ENCODE results near the gene IRGC. TPM values are rescaled to one million over a fixed set of nuclear protein-coding genes. Genes with fewer than 3 reads are reported as not detected.

Gene IRGC
- polyA plus RNA-seq, 1 donor from 2014 or later = 0.51 TPM

DNA sequence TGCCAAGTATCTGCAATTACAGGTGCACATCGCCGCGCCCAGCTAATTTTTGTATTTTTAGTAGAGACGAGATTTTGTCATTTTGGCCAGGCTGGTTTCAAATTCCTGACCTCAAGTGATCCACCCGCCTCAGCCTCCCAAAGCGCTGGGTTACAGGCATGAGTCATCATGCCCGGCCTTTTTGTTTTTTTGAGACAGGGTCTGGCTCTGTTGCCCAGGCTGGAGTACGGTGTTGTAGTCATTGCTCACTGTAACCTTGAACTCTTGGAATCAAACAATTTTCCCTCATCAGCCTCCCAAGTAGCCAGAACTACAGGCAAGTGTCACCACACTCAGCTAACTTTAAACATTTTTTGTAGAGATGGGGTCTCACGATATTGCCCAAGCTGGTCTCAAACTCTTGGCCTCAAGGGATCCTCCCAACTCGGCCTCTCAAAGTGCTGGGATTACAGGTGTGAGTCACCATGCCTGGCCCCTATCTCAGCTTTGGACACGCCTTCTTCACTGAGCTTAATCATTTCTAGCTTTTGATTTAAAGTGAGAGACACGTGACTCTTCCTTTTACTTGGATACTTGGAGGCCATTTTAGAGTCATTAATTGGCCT, 4.0 kb upstream of the IRGC start:
- H3K79me2 ChIP-seq (replicated peaks; ENCODE audit: insufficient read depth, low read length) = no peaks in the 10 kb centered on the region
- H3K27me3 ChIP-seq (ENCODE audit: insufficient read depth, low read depth, low read length) = no peaks in the 10 kb centered on the region
- no peak overlapping the region for H3K4me3 ChIP-seq (ENCODE audit: low read length)
- H3K27ac ChIP-seq (ENCODE audit: low read length) = no peak overlapping the region
- TF ChIP-seq SMC3 (conservative IDR thresholded peaks at IDR 0.05; ENCODE audit: poor library complexity) = no peak
- no peak for TF ChIP-seq POLR2AphosphoS5 (IDR thresholded peaks at IDR 0.05)
- TF ChIP-seq EZH2 (IDR thresholded peaks at IDR 0.05; ENCODE audit: borderline replicate concordance, insufficient read depth, low read length, poor library complexity, severe bottlenecking) = no peak
- TF ChIP-seq, protein P1, sequence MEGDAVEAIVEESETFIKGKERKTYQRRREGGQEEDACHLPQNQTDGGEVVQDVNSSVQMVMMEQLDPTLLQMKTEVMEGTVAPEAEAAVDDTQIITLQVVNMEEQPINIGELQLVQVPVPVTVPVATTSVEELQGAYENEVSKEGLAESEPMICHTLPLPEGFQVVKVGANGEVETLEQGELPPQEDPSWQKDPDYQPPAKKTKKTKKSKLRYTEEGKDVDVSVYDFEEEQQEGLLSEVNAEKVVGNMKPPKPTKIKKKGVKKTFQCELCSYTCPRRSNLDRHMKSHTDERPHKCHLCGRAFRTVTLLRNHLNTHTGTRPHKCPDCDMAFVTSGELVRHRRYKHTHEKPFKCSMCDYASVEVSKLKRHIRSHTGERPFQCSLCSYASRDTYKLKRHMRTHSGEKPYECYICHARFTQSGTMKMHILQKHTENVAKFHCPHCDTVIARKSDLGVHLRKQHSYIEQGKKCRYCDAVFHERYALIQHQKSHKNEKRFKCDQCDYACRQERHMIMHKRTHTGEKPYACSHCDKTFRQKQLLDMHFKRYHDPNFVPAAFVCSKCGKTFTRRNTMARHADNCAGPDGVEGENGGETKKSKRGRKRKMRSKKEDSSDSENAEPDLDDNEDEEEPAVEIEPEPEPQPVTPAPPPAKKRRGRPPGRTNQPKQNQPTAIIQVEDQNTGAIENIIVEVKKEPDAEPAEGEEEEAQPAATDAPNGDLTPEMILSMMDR (IDR thresholded peaks at IDR 0.05; ENCODE audit: poor library complexity, severe bottlenecking) = no peak
- no peak for TF ChIP-seq EP300 (conservative IDR thresholded peaks at IDR 0.05; ENCODE audit: poor library complexity, severe bottlenecking)
- TF ChIP-seq, protein P2, sequence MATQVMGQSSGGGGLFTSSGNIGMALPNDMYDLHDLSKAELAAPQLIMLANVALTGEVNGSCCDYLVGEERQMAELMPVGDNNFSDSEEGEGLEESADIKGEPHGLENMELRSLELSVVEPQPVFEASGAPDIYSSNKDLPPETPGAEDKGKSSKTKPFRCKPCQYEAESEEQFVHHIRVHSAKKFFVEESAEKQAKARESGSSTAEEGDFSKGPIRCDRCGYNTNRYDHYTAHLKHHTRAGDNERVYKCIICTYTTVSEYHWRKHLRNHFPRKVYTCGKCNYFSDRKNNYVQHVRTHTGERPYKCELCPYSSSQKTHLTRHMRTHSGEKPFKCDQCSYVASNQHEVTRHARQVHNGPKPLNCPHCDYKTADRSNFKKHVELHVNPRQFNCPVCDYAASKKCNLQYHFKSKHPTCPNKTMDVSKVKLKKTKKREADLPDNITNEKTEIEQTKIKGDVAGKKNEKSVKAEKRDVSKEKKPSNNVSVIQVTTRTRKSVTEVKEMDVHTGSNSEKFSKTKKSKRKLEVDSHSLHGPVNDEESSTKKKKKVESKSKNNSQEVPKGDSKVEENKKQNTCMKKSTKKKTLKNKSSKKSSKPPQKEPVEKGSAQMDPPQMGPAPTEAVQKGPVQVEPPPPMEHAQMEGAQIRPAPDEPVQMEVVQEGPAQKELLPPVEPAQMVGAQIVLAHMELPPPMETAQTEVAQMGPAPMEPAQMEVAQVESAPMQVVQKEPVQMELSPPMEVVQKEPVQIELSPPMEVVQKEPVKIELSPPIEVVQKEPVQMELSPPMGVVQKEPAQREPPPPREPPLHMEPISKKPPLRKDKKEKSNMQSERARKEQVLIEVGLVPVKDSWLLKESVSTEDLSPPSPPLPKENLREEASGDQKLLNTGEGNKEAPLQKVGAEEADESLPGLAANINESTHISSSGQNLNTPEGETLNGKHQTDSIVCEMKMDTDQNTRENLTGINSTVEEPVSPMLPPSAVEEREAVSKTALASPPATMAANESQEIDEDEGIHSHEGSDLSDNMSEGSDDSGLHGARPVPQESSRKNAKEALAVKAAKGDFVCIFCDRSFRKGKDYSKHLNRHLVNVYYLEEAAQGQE (IDR thresholded peaks at IDR 0.05; ENCODE audit: borderline replicate concordance) = no peak
- no peak for TF ChIP-seq RAD21 (conservative IDR thresholded peaks at IDR 0.05)
- no peak for TF ChIP-seq MXI1 (conservative IDR thresholded peaks at IDR 0.05; ENCODE audit: poor library complexity, severe bottlenecking)
- TF ChIP-seq TAF1 (IDR thresholded peaks at IDR 0.05; ENCODE audit: low read depth) = no peak
- no peaks in the 10 kb centered on the region for H3F3A ChIP-seq (ENCODE audit: insufficient read depth, low read length, poor library complexity, severe bottlenecking)
- no peaks in the 10 kb centered on the region for H4K20me1 ChIP-seq (ENCODE audit: insufficient read depth)
- H3K9me2 ChIP-seq (ENCODE audit: insufficient read depth, low read length) = no peaks in the 10 kb centered on the region
- no peaks in the 10 kb centered on the region for H3K36me3 ChIP-seq (ENCODE audit: insufficient read depth, low read length)
- H3K9me3 ChIP-seq (ENCODE audit: low read length) = no peaks in the 10 kb centered on the region
- no peak overlapping the region for H3K4me2 ChIP-seq (ENCODE audit: low read length)
- no peak overlapping the region for H2AFZ ChIP-seq (ENCODE audit: low read depth, low read length)
- no peak overlapping the region for H3K9ac ChIP-seq (ENCODE audit: low read length)

DNA sequence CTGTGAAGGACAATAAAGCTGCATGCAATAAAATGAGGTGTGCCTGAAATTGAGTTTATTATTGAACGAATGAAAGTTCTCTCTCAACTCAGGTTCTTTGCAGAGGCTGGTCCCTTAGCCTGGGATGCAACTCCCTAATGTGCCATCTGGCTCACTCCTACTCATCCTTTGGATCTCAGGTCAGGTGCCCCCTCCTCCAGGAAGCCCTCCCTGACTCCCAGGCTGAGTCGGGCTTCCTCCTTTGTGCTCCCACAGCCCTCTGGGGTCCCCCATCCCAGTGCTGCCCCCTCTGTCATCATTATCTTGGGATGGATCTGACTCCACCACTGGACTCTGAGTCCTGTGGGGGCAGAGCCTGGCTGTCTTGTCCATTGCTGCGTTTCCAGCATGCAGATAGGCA, 2.7 kb upstream of the IRGC start:
- no peak for TF ChIP-seq SMC3 (conservative IDR thresholded peaks at IDR 0.05; ENCODE audit: poor library complexity)
- no peak for TF ChIP-seq POLR2AphosphoS5 (IDR thresholded peaks at IDR 0.05)
- TF ChIP-seq MXI1 (conservative IDR thresholded peaks at IDR 0.05; ENCODE audit: poor library complexity, severe bottlenecking) = no peak
- TF ChIP-seq RAD21 (conservative IDR thresholded peaks at IDR 0.05) = no peak
- TF ChIP-seq, protein P1 (IDR thresholded peaks at IDR 0.05; ENCODE audit: poor library complexity, severe bottlenecking) = no peak
- no peak for TF ChIP-seq EP300 (conservative IDR thresholded peaks at IDR 0.05; ENCODE audit: poor library complexity, severe bottlenecking)
- no peaks in the 10 kb centered on the region for H3K27me3 ChIP-seq (ENCODE audit: insufficient read depth, low read depth, low read length)
- no peak overlapping the region for H2AFZ ChIP-seq (ENCODE audit: low read depth, low read length)
- no peaks in the 10 kb centered on the region for H3F3A ChIP-seq (ENCODE audit: insufficient read depth, low read length, poor library complexity, severe bottlenecking)
- H3K4me3 ChIP-seq (ENCODE audit: low read length) = no peak overlapping the region
- H3K79me2 ChIP-seq (replicated peaks; ENCODE audit: insufficient read depth, low read length) = no peaks in the 10 kb centered on the region
- no peaks in the 10 kb centered on the region for H3K9me3 ChIP-seq (ENCODE audit: low read length)
- H3K27ac ChIP-seq (ENCODE audit: low read length) = no peak overlapping the region
- H3K9ac ChIP-seq (ENCODE audit: low read length) = no peak overlapping the region
- no peaks in the 10 kb centered on the region for H4K20me1 ChIP-seq (ENCODE audit: insufficient read depth)
- no peaks in the 10 kb centered on the region for H3K9me2 ChIP-seq (ENCODE audit: insufficient read depth, low read length)
- H3K36me3 ChIP-seq (ENCODE audit: insufficient read depth, low read length) = no peaks in the 10 kb centered on the region
- no peak overlapping the region for H3K4me2 ChIP-seq (ENCODE audit: low read length)
